Endothelial cell of umbilical vein (primary cell): Measurements from ENCODE around the gene DAZAP2. TPM values are rescaled to one million over a fixed set of nuclear protein-coding genes. Genes with fewer than 3 reads are reported as not detected.

Source experiments
- BruUV-seq: library from RNA; stranded (reverse); fragments of 400-500 nt; replicated peaks from 2 replicates; lab custom pipeline; 2021; lab: Mats Ljungman, UMichigan
- CTCF ChIA-PET: fragments of 300-600, 350-600 bp; sonication (Branson Sonifier 250); formaldehyde crosslinking; loops from one replicate; lab custom pipeline; 2021; ENCODE audit warnings: antibody characterized with exemption, inconsistent platforms; lab: Charles Lee
- POLR2A ChIA-PET: fragments of 300-600, 350-600 bp; sonication (Branson Sonifier 250); formaldehyde crosslinking; loops from one replicate; lab custom pipeline; 2021; ENCODE audit warnings: antibody characterized with exemption, inconsistent platforms; lab: Charles Lee
- DNase-seq: peaks from one replicate; pipeline ENCODE4 v3.0.0-alpha.2; 2011; ENCODE audit warnings: low read depth, low spot score
- FAIRE-seq: peaks from 2 replicates; lab custom pipeline; 2011; peaks lifted over from hg19 to GRCh38; lab: Jason Lieb, UNC
- H2AFZ ChIP-seq: 2 replicates; pipeline ENCODE4 v1.6.0; 2012; ENCODE audit warnings: low read depth, low read length, control low read depth, inconsistent platforms
- H3K27ac ChIP-seq: 2 replicates; pipeline ENCODE4 v1.5.1; 2011; ENCODE audit warnings: low read depth, mild to moderate bottlenecking, control low read depth, low read length, moderate library complexity; ENCODE audit not compliant: insufficient read depth
- H3K27me3 ChIP-seq, 2 experiments: 2 replicates each; pipeline versions ENCODE4 v1.6.0 to v1.6.1; 2011; ENCODE audit warnings: low read length in 2 of 2, mixed read lengths in 1 of 2; ENCODE audit not compliant: control insufficient read depth in 2 of 2, insufficient read depth in 2 of 2
- H3K36me3 ChIP-seq, 2 experiments: 2 replicates in 1 of 2; 3 replicates in 1 of 2; pipeline ENCODE4 v1.5.1; 2011; ENCODE audit warnings: low read length in 2 of 2, mild to moderate bottlenecking in 1 of 2, moderate library complexity in 1 of 2; ENCODE audit not compliant: control insufficient read depth in 2 of 2, insufficient read depth in 2 of 2; ENCODE audit errors: extremely low read depth in 1 of 2
- H3K4me1 ChIP-seq: 3 replicates; pipeline ENCODE4 v1.5.1; 2011; ENCODE audit warnings: mild to moderate bottlenecking, low read length; ENCODE audit not compliant: control insufficient read depth, insufficient read depth; ENCODE audit errors: extremely low read depth
- H3K4me2 ChIP-seq: 2 replicates; pipeline ENCODE4 v1.6.1; 2011; ENCODE audit warnings: low read length, control low read depth, mixed read lengths; ENCODE audit not compliant: insufficient read depth
- H3K4me3 ChIP-seq, 3 experiments: fragments of 200-600 bp in 1 of 3; sonication (generic), shearing (Covaris generic) in 1 of 3; replicated peaks in 1 of 3; 2 replicates each; pipeline ENCODE4 v1.5.1; 2011 to 2016; ENCODE audit warnings: control low read depth in 3 of 3, low read length in 3 of 3, mild to moderate bottlenecking in 2 of 3, inconsistent platforms in 1 of 3, low read depth in 1 of 3, moderate library complexity in 1 of 3; ENCODE audit not compliant: insufficient read depth in 1 of 3
- H3K79me2 ChIP-seq: 2 replicates; pipeline ENCODE4 v1.6.0; 2012; ENCODE audit warnings: low read length, inconsistent platforms; ENCODE audit not compliant: control insufficient read depth, insufficient read depth
- H3K9ac ChIP-seq: replicated peaks from 2 replicates; pipeline ENCODE3; 2011; ENCODE audit warnings: low read length, control low read depth; ENCODE audit not compliant: insufficient read depth; ENCODE audit errors: extremely low read depth
- H3K9me1 ChIP-seq: replicated peaks from 3 replicates; pipeline ENCODE4 v1.6.0; 2011; ENCODE audit warnings: mild to moderate bottlenecking, low read length; ENCODE audit not compliant: control insufficient read depth, insufficient read depth; ENCODE audit errors: extremely low read depth
- H3K9me3 ChIP-seq: replicated peaks from 2 replicates; pipeline ENCODE4 v1.5.1; 2012; ENCODE audit warnings: low read length, inconsistent platforms; ENCODE audit not compliant: control insufficient read depth, insufficient read depth
- H4K20me1 ChIP-seq: replicated peaks from 2 replicates; pipeline ENCODE3; 2011; ENCODE audit warnings: mild to moderate bottlenecking, low read length; ENCODE audit not compliant: control insufficient read depth, insufficient read depth; ENCODE audit errors: extremely low read depth
- GATA2 ChIP-seq: IDR thresholded peaks from 2 replicates; pipeline ENCODE4 v1.7.0; 2011; ENCODE audit warnings: low read depth, mild to moderate bottlenecking, moderate library complexity, mixed read lengths, low read length; ENCODE audit not compliant: insufficient read length, insufficient read depth
- dilution Hi-C: fragments of 300-500 bp; cut with MboI; formaldehyde crosslinking; loops from one replicate; pipeline ENCODE4 v1.15.0; 2019; ENCODE audit warnings: low sequenced_read_pairs; ENCODE audit not compliant: extremely low pct_ligation_motif_present
- intact Hi-C: fragments of 100-400 bp; cut with micrococcal nuclease; formaldehyde crosslinking; loops from one replicate; pipeline ENCODE4 v1.10.0; 2022
- polyA plus RNA-seq, 4 experiments: library from polyadenylated mRNA; depleted of rRNA in 3 of 4; stranded (reverse) in 3 of 4; unstranded in 1 of 4; fragments of >200 nt; gene quantifications; 2 replicates each; pipeline versions ENCODE4 v1.2.1 to v1.2.3, GENCODE V29; 2011 to 2012; ENCODE audit warnings: missing spikeins in 1 of 4
- total RNA-seq: library from RNA; stranded (reverse); gene quantifications from 2 replicates; pipeline ENCODE4 v1.2.3, GENCODE V29; 2021
- TF ChIP-seq, protein P1 (sequence below), 2 donors: IDR thresholded peaks; 1 replicate in 1 of 2; 2 replicates in 1 of 2; pipeline ENCODE4 v1.5.1; 2011; ENCODE audit warnings: low read length in 2 of 2, mild to moderate bottlenecking in 2 of 2, moderate library complexity in 2 of 2, control low read depth in 1 of 2, inconsistent platforms in 1 of 2, low read depth in 1 of 2; ENCODE audit not compliant: insufficient read depth in 1 of 2; ENCODE audit errors: extremely low read depth in 1 of 2

The DAZAP2 gene
- total and polyA plus RNA-seq, 2 donors (not counting 3 experiments of a cell fraction or from before 2014, with no cell fraction given): 177 to 497 TPM

DNA sequence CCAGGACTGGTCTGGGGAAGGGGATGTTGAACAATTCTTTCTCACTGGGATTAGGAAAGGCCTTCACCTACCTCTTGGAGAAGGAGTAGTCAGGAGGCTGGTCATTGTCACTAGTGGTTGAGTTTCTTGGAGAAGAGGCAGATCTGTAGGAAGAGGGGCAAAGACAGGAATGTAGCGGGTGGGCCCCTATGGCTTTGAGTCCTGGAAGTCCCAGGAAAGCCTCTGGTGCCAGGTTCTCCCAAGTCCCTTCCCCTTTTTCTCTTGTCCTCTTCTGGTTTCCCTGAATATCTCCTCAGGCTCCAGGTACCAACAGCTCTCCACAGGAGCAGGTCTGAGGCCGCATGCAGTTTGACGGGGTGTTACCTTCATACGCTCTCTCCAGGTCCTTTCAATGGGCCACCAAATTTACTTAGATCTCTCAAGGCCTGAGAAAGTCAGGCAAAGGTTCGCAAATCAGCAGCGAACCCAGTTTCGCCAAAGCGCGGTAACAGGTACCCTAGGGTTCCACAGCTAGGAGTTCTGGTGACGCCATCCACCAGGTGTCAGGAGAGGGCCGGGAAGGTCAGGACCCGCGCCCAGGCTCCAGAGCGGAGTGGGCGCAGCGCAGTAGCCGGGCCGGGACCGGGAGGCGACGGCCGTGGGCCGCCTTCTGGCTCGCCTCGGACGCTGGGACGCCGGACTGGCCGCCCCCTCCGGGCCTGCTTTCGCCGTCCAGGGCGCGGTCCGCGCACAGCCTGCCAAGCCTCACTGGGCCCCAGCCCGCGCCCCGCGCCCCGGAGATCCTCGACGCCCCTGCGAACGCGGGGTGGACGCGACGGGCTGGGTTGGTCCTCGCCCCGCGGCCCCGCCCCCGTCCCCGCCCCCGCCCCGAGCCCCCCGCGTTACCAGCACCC is 30.8 kb downstream of the DAZAP2 start:
- ChIA-PET POLR2A (no interaction called here), CTCF (interaction anchor here (0.5 to 3.8 kb wide), 2 partner anchors 53 to 72 kb away, joined by 3 to 35 read pairs; no protein-coding TSS in a partner anchor)
- TSS peak; percentile 16 for BruUV-seq
- TF ChIP-seq, protein P1, sequence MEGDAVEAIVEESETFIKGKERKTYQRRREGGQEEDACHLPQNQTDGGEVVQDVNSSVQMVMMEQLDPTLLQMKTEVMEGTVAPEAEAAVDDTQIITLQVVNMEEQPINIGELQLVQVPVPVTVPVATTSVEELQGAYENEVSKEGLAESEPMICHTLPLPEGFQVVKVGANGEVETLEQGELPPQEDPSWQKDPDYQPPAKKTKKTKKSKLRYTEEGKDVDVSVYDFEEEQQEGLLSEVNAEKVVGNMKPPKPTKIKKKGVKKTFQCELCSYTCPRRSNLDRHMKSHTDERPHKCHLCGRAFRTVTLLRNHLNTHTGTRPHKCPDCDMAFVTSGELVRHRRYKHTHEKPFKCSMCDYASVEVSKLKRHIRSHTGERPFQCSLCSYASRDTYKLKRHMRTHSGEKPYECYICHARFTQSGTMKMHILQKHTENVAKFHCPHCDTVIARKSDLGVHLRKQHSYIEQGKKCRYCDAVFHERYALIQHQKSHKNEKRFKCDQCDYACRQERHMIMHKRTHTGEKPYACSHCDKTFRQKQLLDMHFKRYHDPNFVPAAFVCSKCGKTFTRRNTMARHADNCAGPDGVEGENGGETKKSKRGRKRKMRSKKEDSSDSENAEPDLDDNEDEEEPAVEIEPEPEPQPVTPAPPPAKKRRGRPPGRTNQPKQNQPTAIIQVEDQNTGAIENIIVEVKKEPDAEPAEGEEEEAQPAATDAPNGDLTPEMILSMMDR (IDR thresholded peaks at IDR 0.05; ENCODE audit: extremely low read depth in 1 of 2, insufficient read depth in 1 of 2, low read depth in 1 of 2, low read length in 2 of 2): peak in 1 of 2 donors; percentile 3
- no peak for TF ChIP-seq GATA2
- H3K9ac ChIP-seq: peak overlapping the region; percentile 56
- peaks cover 29% of the 10 kb centered on the region for H3K79me2 ChIP-seq
- no peaks in the 10 kb centered on the region for H3K9me3 ChIP-seq
- peaks cover 19% of the 10 kb centered on the region for H3K4me1 ChIP-seq
- peak overlapping the region; percentile 83 for H3K4me2 ChIP-seq
- H3K27me3 ChIP-seq: no peaks in the 10 kb centered on the region
- intact Hi-C loops (loop anchor here (1.0 to 5.0 kb wide), 3 partner anchors 52 to 187 kb away; partner anchors contain the start of genes CSRNP2 and POU6F1), dilution Hi-C loops (no loop called here)
- H3K9me1 ChIP-seq: no peaks in the 10 kb centered on the region
- peak overlapping the region; percentile 27 to 92 (median 47) for H3K4me3 ChIP-seq
- peak; percentile 49 for FAIRE-seq
- no peaks in the 10 kb centered on the region for H3K36me3 ChIP-seq
- no peaks in the 10 kb centered on the region for H4K20me1 ChIP-seq
- peak overlapping the region; percentile 54 for H2AFZ ChIP-seq
- no peak overlapping the region for H3K27ac ChIP-seq
- DNase-seq: peak; percentile 21
